Adrenal gland (tissue), 12 donors: ENCODE data around the gene SRPK3. TPM values are rescaled to one million over a fixed set of nuclear protein-coding genes. Genes with fewer than 3 reads are reported as not detected.

Experiments
- DNase-seq, 7 donors: peaks; one replicate each; pipeline ENCODE4 v3.0.0-alpha.2; 2019 to 2020
- H3K27ac ChIP-seq, 5 donors: fragments of 200-600 bp; sonication (generic) in 4 of 5; 1 replicate in 3 of 5; 2 replicates in 2 of 5; pipeline versions ENCODE4 v1.5.1 to v1.8.0; 2016 to 2020; ENCODE audit warnings: mild to moderate bottlenecking in 1 of 5
- H3K27me3 ChIP-seq: fragments of 200-600 bp; 2 replicates; pipeline ENCODE4 v1.8.0; 2021
- H3K36me3 ChIP-seq, 2 donors: fragments of 200-600 bp; replicated peaks in 1 of 2; 1 replicate in 1 of 2; 2 replicates in 1 of 2; pipeline versions ENCODE4 v1.5.1 to v1.8.0; 2018 to 2022
- H3K4me1 ChIP-seq, 2 donors: fragments of 200-600 bp; replicated peaks in 1 of 2; 1 replicate in 1 of 2; 2 replicates in 1 of 2; pipeline versions ENCODE4 v1.5.1 to v1.8.0; 2018 to 2021
- H3K4me3 ChIP-seq, 4 donors: fragments of 200-600 bp; sonication (generic) in 3 of 4; one replicate each; pipeline ENCODE4 v1.5.1; 2016 to 2018
- H3K9me3 ChIP-seq, 3 donors: fragments of 200-600 bp; sonication (generic) in 1 of 3; replicated peaks in 1 of 3; 1 replicate in 2 of 3; 2 replicates in 1 of 3; pipeline versions ENCODE4 v1.5.1 to v1.8.0; 2016 to 2021
- CTCF ChIP-seq, 6 experiments: fragments of 450-650 bp in 4 of 6; fragments of 200-600 bp in 2 of 6; sonication (generic) in 1 of 6; IDR thresholded peaks; 1 replicate in 5 of 6; 2 replicates in 1 of 6; pipeline versions ENCODE4 v1.5.1 to v1.8.0; 2016 to 2021; ENCODE audit warnings: antibody characterized with exemption in 6 of 6, mild to moderate bottlenecking in 2 of 6, moderate library complexity in 1 of 6
- POLR2A ChIP-seq, 2 donors: fragments of 450-650 bp; IDR thresholded peaks; one replicate each; pipeline ENCODE4 v1.6.1; 2017; ENCODE audit warnings: antibody characterized with exemption in 2 of 2, mild to moderate bottlenecking in 2 of 2, moderate library complexity in 1 of 2
- WGBS, 4 donors: extraction: QIAGEN DNeasy Blood & Tissue Kit in 2 of 4; methylation state at CpG; one replicate each; pipeline versions ENCODE4 v1.1.5 to v1.1.7; 2013 to 2017; 5-methylcytosine and 5-hydroxymethylcytosine counted together
- intact Hi-C, 2 donors: fragments of 100-400 bp; cut with DNase I; formaldehyde crosslinking; loops; one replicate each; pipeline versions ENCODE4 v1.14.1 to v1.15.0; 2022 to 2023
- polyA plus RNA-seq, 3 donors: library from polyadenylated mRNA; stranded (reverse); fragments of 200-250 nt in 2 of 3; fragments of 350-450 nt in 1 of 3; fragmentation: Illumina TruSeq in 1 of 3; extraction: RNeasy Lipid Tissue Mini Kit (QIAGEN cat#74804) in 1 of 3; gene quantifications; one replicate each; pipeline ENCODE4 v1.2.3, GENCODE V29; 2013 to 2014
- total RNA-seq, 9 donors: library from RNA; depleted of rRNA in 4 of 9; stranded (reverse); fragments of >200 nt in 4 of 9; fragments of 120-200 nt in 1 of 9; fragmentation: NEBNext Ultra II Directional in 1 of 9; extraction: Animal tissue kit (Norgen Biotek cat#: 25700) in 1 of 9; gene quantifications; one replicate each; pipeline versions ENCODE4 v1.1.0 to v1.2.4, GENCODE V29; 2013 to 2023
- donor health status: healthy with polysubstance abuse.
- donor health status: Bipolar disorder and iron deficiency.
- donor health status: DM: yes; HTN: yes; CAD: no.
- donor health status: DM: no; HTN: no; CAD: no.
- donor health status: DM: no; HTN: no; CAD: no.
- donor health status: DM: yes; HTN: yes; CAD: no.

SRPK3 gene
- total and polyA plus RNA-seq, 12 donors = 0.14 to 20.5 (median 1.3) TPM; not detected in 1

- WGBS, 4 donors = 67 to 90% (median 82%) methylated on average over 1 to 16 of the region's 16 CpGs
- intact Hi-C loops = no loop called here
Observed at GRCh38 chrX:153778684-153779101, 2.1 kb upstream of the SRPK3 start.

GRCh38 chrX:153779891-153780677 is 757 bp upstream of the SRPK3 start:
- TF ChIP-seq POLR2A (IDR thresholded peaks at IDR 0.05) (no peak), CTCF (IDR thresholded peaks at IDR 0.05) (no peak)
- peaks cover 0 to 5% of the 10 kb centered on the region in 2 donors for H3K4me1 ChIP-seq
- H3K36me3 ChIP-seq = peaks cover 0 to 5% of the 10 kb centered on the region in 2 donors
- H3K27me3 ChIP-seq = no peaks in the 10 kb centered on the region
- intact Hi-C loops = no loop called here
- 48 to 81% (median 77%) methylated on average over 3 to 18 of the region's 18 CpGs for WGBS, 4 donors
- H3K27ac ChIP-seq = peak overlapping the region in 2 of 5 donors; percentile 10 to 58
- H3K9me3 ChIP-seq = no peaks in the 10 kb centered on the region
- no peak overlapping the region for H3K4me3 ChIP-seq
- no peak for DNase-seq

More at GRCh38 chrX:153778684-153779101, 2.1 kb upstream of the SRPK3 start:
- Histone ChIP-seq H3K9me3 (no peaks in the 10 kb centered on the region), H3K36me3 (peaks cover 0 to 6% of the 10 kb centered on the region in 2 donors), H3K4me1 (peaks cover 0 to 5% of the 10 kb centered on the region in 2 donors), H3K27ac (no peak overlapping the region), H3K27me3 (no peaks in the 10 kb centered on the region), H3K4me3 (no peak overlapping the region)
- DNase-seq = no peak
- TF ChIP-seq CTCF (IDR thresholded peaks at IDR 0.05) = no peak
- no peak for TF ChIP-seq POLR2A (IDR thresholded peaks at IDR 0.05)

GRCh38 chrX:153781428-153782047 is 697 bp downstream of the SRPK3 start:
- no peaks in the 10 kb centered on the region for H3K27me3 ChIP-seq
- peaks cover 0 to 16% of the 10 kb centered on the region in 2 donors for H3K36me3 ChIP-seq
- no peaks in the 10 kb centered on the region for H3K9me3 ChIP-seq
- no peak for DNase-seq
- peaks cover 0 to 5% of the 10 kb centered on the region in 2 donors for H3K4me1 ChIP-seq
- WGBS, 4 donors = 74 to 87% (median 78%) methylated on average over 12 to 24 of the region's 24 CpGs; no CpG with 5 or more reads in 1 of the 4 donors
- peak overlapping the region in 1 of 5 donors; percentile 58 for H3K27ac ChIP-seq
- no peak for TF ChIP-seq POLR2A (IDR thresholded peaks at IDR 0.05)
- no peak for TF ChIP-seq CTCF (IDR thresholded peaks at IDR 0.05)
- intact Hi-C loops = no loop called here
- no peak overlapping the region for H3K4me3 ChIP-seq

GRCh38 chrX:153782313-153782712 is 1.5 kb downstream of the SRPK3 start:
- Histone ChIP-seq H3K27ac (no peak overlapping the region), H3K4me1 (peaks cover 0 to 5% of the 10 kb centered on the region in 2 donors), H3K4me3 (no peak overlapping the region), H3K27me3 (no peaks in the 10 kb centered on the region), H3K9me3 (no peaks in the 10 kb centered on the region), H3K36me3 (peaks cover 0 to 23% of the 10 kb centered on the region in 2 donors)
- 73 to 87% (median 83%) methylated on average over 6 to 11 of the region's 11 CpGs; no CpG with 5 or more reads in 1 of the 4 donors for WGBS, 4 donors
- intact Hi-C loops = no loop called here
- TF ChIP-seq POLR2A (IDR thresholded peaks at IDR 0.05) (no peak), CTCF (IDR thresholded peaks at IDR 0.05) (no peak)
- no peak for DNase-seq
